Thoracic aorta (tissue), 2 donors: ENCODE data around the gene RPL22. TPM values are rescaled to one million over a fixed set of nuclear protein-coding genes. Genes with fewer than 3 reads are reported as not detected.

Experiments
- ATAC-seq: fragments of 150-250 bp; one replicate; pipeline ENCODE4 v1.8.0; 2017; ENCODE audit warnings: low read depth; ENCODE audit not compliant: insufficient number of reproducible peaks, low FRiP score
- DNase-seq: peaks from one replicate; pipeline ENCODE4 v3.0.0-alpha.2; 2020; ENCODE audit warnings: low spot score
- H3K27ac ChIP-seq, 2 donors: fragments of 200-600 bp; sonication (generic); 1 replicate in 1 of 2; 2 replicates in 1 of 2; pipeline ENCODE4 v1.5.1; 2016; ENCODE audit warnings: mild to moderate bottlenecking in 2 of 2, moderate library complexity in 2 of 2
- H3K27me3 ChIP-seq: fragments of 200-600 bp; sonication (generic); replicated peaks from 2 replicates; pipeline ENCODE4 v1.6.0; 2016; ENCODE audit warnings: mild to moderate bottlenecking; ENCODE audit not compliant: insufficient read depth
- H3K36me3 ChIP-seq: fragments of 200-600 bp; sonication (generic); one replicate; pipeline ENCODE4 v1.5.1; 2016
- H3K4me1 ChIP-seq, 2 donors: fragments of 200-600 bp; sonication (generic); 1 replicate in 1 of 2; 2 replicates in 1 of 2; pipeline versions ENCODE4 v1.5.1 to v1.6.0; 2016; ENCODE audit warnings: low read depth in 2 of 2, mild to moderate bottlenecking in 1 of 2; ENCODE audit not compliant: control insufficient read depth in 1 of 2
- H3K4me3 ChIP-seq: fragments of 200-600 bp; sonication (generic); 2 replicates; pipeline ENCODE4 v1.5.1; 2016; ENCODE audit warnings: mild to moderate bottlenecking
- H3K9me3 ChIP-seq: fragments of 200-600 bp; sonication (generic); 2 replicates; pipeline ENCODE4 v1.5.1; 2016
- total RNA-seq, 2 donors: library from RNA; depleted of rRNA; stranded (reverse); fragments of >200 nt; gene quantifications; one replicate each; pipeline versions ENCODE4 v1.1.0 to v1.2.3, GENCODE V29; 2016
- TF ChIP-seq, protein P1 (sequence below): fragments of 200-600 bp; sonication (generic); IDR thresholded peaks from one replicate; pipeline ENCODE4 v1.5.1; 2019; ENCODE audit warnings: antibody characterized with exemption

RPL22 gene
- total RNA-seq, 2 donors from 2014 or later: 80.4 to 130 TPM

DNA sequence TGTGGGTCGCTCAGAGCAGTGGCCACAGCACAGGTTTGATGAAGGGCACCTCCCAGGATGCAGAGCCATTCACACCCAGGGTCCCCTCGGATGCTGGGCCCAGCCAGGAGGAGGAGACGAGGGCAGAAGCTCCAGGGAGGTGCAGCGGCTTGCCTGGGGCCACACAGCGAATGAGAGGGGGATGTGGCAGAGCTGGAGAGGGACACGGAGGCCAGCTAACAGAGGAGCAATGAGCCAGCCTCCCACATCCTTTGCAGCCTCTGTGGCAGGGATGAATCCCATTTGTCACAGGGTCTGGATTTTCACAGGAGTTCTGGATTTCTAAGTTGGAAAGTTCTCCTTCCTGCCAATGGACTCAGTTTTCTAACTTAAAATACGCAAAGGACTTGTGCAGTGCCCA lies 55.2 kb downstream of the RPL22 start:
- no peak for ATAC-seq

DNA sequence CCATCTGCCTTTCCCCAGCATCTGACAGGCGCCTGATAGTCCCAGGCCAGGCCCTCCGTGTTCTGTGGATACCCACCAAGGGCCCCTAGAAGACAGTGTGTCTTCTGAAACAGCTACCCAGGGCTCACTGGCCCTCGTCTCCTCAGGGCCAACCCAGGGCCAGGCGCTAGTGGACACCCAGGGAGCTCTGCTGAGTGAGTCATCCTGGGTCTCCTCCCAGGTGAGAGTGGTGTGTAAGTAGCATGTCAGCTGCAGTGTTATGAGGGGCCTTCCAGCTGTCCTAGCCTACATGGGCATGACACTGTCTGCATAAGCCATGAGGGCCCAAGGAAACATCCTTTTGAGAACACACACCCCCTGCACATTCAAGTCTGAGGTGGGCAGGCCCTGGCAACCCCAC lies 56.0 kb downstream of the RPL22 start:
- ATAC-seq (no peak), DNase-seq (no peak)
- H3K4me1 ChIP-seq: no peaks in the 10 kb centered on the region
- H3K27me3 ChIP-seq: no peaks in the 10 kb centered on the region
- TF ChIP-seq, protein P1, sequence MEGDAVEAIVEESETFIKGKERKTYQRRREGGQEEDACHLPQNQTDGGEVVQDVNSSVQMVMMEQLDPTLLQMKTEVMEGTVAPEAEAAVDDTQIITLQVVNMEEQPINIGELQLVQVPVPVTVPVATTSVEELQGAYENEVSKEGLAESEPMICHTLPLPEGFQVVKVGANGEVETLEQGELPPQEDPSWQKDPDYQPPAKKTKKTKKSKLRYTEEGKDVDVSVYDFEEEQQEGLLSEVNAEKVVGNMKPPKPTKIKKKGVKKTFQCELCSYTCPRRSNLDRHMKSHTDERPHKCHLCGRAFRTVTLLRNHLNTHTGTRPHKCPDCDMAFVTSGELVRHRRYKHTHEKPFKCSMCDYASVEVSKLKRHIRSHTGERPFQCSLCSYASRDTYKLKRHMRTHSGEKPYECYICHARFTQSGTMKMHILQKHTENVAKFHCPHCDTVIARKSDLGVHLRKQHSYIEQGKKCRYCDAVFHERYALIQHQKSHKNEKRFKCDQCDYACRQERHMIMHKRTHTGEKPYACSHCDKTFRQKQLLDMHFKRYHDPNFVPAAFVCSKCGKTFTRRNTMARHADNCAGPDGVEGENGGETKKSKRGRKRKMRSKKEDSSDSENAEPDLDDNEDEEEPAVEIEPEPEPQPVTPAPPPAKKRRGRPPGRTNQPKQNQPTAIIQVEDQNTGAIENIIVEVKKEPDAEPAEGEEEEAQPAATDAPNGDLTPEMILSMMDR: no peak
- H3K36me3 ChIP-seq: no peaks in the 10 kb centered on the region
- H3K4me3 ChIP-seq: no peak overlapping the region
- H3K27ac ChIP-seq: no peak overlapping the region
- H3K9me3 ChIP-seq: no peaks in the 10 kb centered on the region

More for the DNA sequence above, 55.2 kb downstream of the RPL22 start:
- H3K4me3 ChIP-seq: no peak overlapping the region
- H3K4me1 ChIP-seq: peaks cover 0 to 4% of the 10 kb centered on the region in 2 donors
- no peaks in the 10 kb centered on the region for H3K36me3 ChIP-seq
- no peak overlapping the region for H3K27ac ChIP-seq
- H3K27me3 ChIP-seq: no peaks in the 10 kb centered on the region
- TF ChIP-seq, protein P1: no peak
- no peaks in the 10 kb centered on the region for H3K9me3 ChIP-seq
- DNase-seq: no peak

DNA sequence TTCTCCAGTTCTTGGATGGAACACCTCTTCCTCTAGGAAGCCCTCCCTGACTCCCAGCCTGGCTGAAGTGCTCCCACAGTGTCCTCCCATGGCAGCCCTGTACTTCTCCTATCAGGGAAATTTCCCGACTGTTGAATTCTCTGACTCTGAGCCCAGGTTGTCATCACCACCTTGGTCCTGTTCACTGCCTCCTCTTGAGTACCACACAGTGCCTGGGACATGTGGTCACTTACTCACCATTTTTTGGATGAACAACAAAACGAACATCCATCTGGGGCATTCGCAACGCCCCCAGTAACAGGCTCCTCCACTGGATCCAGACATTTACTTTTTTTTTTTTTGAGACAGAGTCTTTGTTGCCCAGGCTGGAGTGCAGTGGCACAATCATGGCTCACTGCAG lies 56.7 kb downstream of the RPL22 start:
- DNase-seq: no peak
- TF ChIP-seq, protein P1: no peak
- ATAC-seq: no peak

DNA sequence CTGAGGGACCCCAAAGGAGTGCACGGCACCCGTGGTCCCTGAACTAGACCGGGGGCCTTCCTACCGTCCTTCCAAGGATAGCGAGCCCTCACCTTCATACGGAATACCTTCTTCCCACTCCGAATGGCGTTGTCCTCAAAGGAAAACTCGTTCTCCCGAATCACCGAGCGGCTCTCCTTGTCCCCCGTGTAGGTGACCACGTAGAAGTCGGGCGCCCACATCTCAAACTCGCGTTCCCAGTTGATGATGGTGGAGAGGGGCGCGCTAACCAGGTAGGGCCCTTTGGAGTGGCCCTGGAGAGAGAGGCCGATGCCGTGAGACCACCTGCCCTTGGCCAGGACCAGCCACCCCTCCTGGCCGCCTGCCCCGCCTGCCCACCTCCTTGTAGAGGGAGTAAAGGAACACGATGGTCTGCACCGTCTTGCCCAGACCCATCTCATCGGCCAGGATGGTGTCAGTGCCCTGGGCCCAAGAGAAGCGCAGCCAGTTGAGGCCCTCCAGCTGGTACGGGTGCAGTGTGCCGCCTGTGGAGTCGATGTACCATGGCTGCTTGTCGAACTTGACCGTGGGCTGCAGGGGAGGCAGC lies 57.3 kb downstream of the RPL22 start:
- H3K4me3 ChIP-seq: no peak overlapping the region
- no peak for ATAC-seq
- no peak overlapping the region for H3K27ac ChIP-seq
- H3K27me3 ChIP-seq: no peaks in the 10 kb centered on the region
- DNase-seq: no peak
- H3K4me1 ChIP-seq: no peaks in the 10 kb centered on the region
- no peaks in the 10 kb centered on the region for H3K36me3 ChIP-seq
- no peaks in the 10 kb centered on the region for H3K9me3 ChIP-seq
- TF ChIP-seq, protein P1: no peak

More for the DNA sequence above, 56.7 kb downstream of the RPL22 start:
- Histone ChIP-seq H3K4me1 (no peaks in the 10 kb centered on the region), H3K36me3 (no peaks in the 10 kb centered on the region), H3K9me3 (no peaks in the 10 kb centered on the region), H3K27me3 (no peaks in the 10 kb centered on the region), H3K27ac (no peak overlapping the region), H3K4me3 (no peak overlapping the region)

DNA sequence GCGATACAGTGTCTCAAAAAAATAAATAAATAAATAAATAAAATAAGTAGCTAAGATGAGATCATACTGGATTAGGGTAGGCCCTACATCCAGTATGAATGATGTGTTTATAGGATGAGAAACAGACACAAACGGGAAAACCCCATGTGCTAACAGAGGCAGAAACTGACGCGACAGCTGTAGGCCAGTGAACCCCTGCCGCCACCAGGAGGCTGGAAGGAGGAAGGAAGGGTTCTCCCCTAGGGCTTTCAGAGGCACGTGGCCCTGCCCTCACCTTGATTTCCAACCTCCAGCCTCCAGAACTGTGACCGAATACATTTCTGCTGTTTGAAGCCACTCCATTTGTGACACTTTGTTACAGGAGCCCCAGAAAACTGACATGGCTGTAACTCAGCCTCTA lies 57.8 kb downstream of the RPL22 start:
- Histone ChIP-seq H3K4me1 (no peaks in the 10 kb centered on the region), H3K36me3 (no peaks in the 10 kb centered on the region), H3K4me3 (no peak overlapping the region), H3K27ac (no peak overlapping the region), H3K27me3 (no peaks in the 10 kb centered on the region), H3K9me3 (no peaks in the 10 kb centered on the region)
- ATAC-seq (no peak), DNase-seq (no peak)
- TF ChIP-seq, protein P1: no peak
